Right atrium auricular region (tissue), 2 donors: ENCODE measurements around the gene KMT2D. TPM values are rescaled to one million over a fixed set of nuclear protein-coding genes. Genes with fewer than 3 reads are reported as not detected.
A peak's percentile ranks its signal among the peaks of the same experiment; 100 is the strongest.

Experiments
- DNase-seq: peaks from one replicate; pipeline ENCODE4 v3.0.0-alpha.2; 2019; ENCODE audit warnings: low spot score
- H3K27ac ChIP-seq, 2 donors: fragments of 200-600 bp; sonication (generic); 1 replicate in 1 of 2; 2 replicates in 1 of 2; pipeline ENCODE4 v1.5.1; 2016 to 2019
- H3K27me3 ChIP-seq, 2 donors: fragments of 200-600 bp; sonication (generic); one replicate each; pipeline versions ENCODE4 v1.5.1 to v1.6.0; 2017 to 2019
- H3K36me3 ChIP-seq: fragments of 200-600 bp; sonication (generic); one replicate; pipeline ENCODE4 v1.5.1; 2016
- H3K4me1 ChIP-seq, 2 donors: fragments of 200-600 bp; sonication (generic); one replicate each; pipeline versions ENCODE4 v1.5.1 to v1.6.0; 2017 to 2019
- H3K4me3 ChIP-seq, 2 donors: fragments of 200-600 bp; sonication (generic); 1 replicate in 1 of 2; 2 replicates in 1 of 2; pipeline ENCODE4 v1.5.1; 2017 to 2019; ENCODE audit warnings: mild to moderate bottlenecking in 1 of 2, moderate library complexity in 1 of 2
- H3K9me3 ChIP-seq, 2 donors: fragments of 200-600 bp; sonication (generic); one replicate each; pipeline ENCODE4 v1.5.1; 2019
- CTCF ChIP-seq, 2 donors: fragments of 200-600 bp; sonication (generic); IDR thresholded peaks; one replicate each; pipeline ENCODE4 v1.5.1; 2019; ENCODE audit warnings: antibody characterized with exemption in 2 of 2
- total RNA-seq, 2 donors: library from RNA; depleted of rRNA; stranded (reverse); fragments of >200 nt; gene quantifications; one replicate each; pipeline ENCODE4 v1.1.0, GENCODE V29; 2016

KMT2D gene
- 10 to 100 TPM; 39.9 to 49.1 TPM for total RNA-seq

GRCh38 chr12:49060237-49061156, at the start of gene KMT2D:
Gene KMT2D, minus strand, starts transcription at chr12:49060794. Its CDS starts 5,470 bp downstream, at chr12:49055324.
- no peaks in the 10 kb centered on the region for H3K9me3 ChIP-seq
- DNase-seq = peak; percentile 88
- peaks cover 0 to 47% of the 10 kb centered on the region in 2 donors for H3K4me1 ChIP-seq
- H3K27me3 ChIP-seq = no peaks in the 10 kb centered on the region
- peak within 1 kb of the TSS; percentile 95 to 98 for H3K27ac ChIP-seq
- H3K4me3 ChIP-seq = peak within 1 kb of the TSS; percentile 83 to 92
- H3K36me3 ChIP-seq = no peaks in the 10 kb centered on the region
- TF ChIP-seq CTCF (IDR thresholded peaks at IDR 0.05) = peak in 1 of 2 donors; percentile 33

GRCh38 chr12:49109641-49110463, 49.3 kb upstream of the KMT2D start:
- no peak for DNase-seq
- TF ChIP-seq CTCF (IDR thresholded peaks at IDR 0.05) = no peak
- H3K4me1 ChIP-seq = peaks cover 0 to 57% of the 10 kb centered on the region in 2 donors

GRCh38 chr12:49108958-49109404, 48.4 kb upstream of the KMT2D start:
- peaks cover 13% of the 10 kb centered on the region for H3K36me3 ChIP-seq
- peak; percentile 77 for DNase-seq
- peak overlapping the region; percentile 99 for H3K27ac ChIP-seq
- no peaks in the 10 kb centered on the region for H3K27me3 ChIP-seq
- no peak for TF ChIP-seq CTCF (IDR thresholded peaks at IDR 0.05)
- H3K4me3 ChIP-seq = peak overlapping the region; percentile 88 to 96
- peaks cover 0 to 63% of the 10 kb centered on the region in 2 donors for H3K4me1 ChIP-seq
- H3K9me3 ChIP-seq = no peaks in the 10 kb centered on the region

More at GRCh38 chr12:49109641-49110463, 49.3 kb upstream of the KMT2D start:
- H3K36me3 ChIP-seq = peaks cover 4% of the 10 kb centered on the region
- H3K4me3 ChIP-seq = peak overlapping the region; percentile 88 to 96
- H3K27ac ChIP-seq = peak overlapping the region; percentile 99
- H3K27me3 ChIP-seq = no peaks in the 10 kb centered on the region
- H3K9me3 ChIP-seq = no peaks in the 10 kb centered on the region

GRCh38 chr12:49105504-49106084, 45.0 kb upstream of the KMT2D start:
- no peaks in the 10 kb centered on the region for H3K27me3 ChIP-seq
- no peak overlapping the region for H3K4me3 ChIP-seq
- H3K9me3 ChIP-seq = no peaks in the 10 kb centered on the region
- peaks cover 47% of the 10 kb centered on the region for H3K36me3 ChIP-seq
- no peak for TF ChIP-seq CTCF (IDR thresholded peaks at IDR 0.05)
- DNase-seq = no peak
- H3K4me1 ChIP-seq = peaks cover 0 to 62% of the 10 kb centered on the region in 2 donors
- peak overlapping the region in 1 of 2 donors; percentile 0 for H3K27ac ChIP-seq

GRCh38 chr12:49104822-49105221, 44.2 kb upstream of the KMT2D start:
- Histone ChIP-seq H3K4me3 (no peak overlapping the region), H3K4me1 (peaks cover 0 to 61% of the 10 kb centered on the region in 2 donors), H3K9me3 (no peaks in the 10 kb centered on the region), H3K27ac (no peak overlapping the region), H3K36me3 (peaks cover 54% of the 10 kb centered on the region), H3K27me3 (no peaks in the 10 kb centered on the region)
- no peak for DNase-seq
- TF ChIP-seq CTCF (IDR thresholded peaks at IDR 0.05) = no peak
